K562 (cell line): ENCODE measurements around the gene GULP1. TPM values are rescaled to one million over a fixed set of nuclear protein-coding genes. Genes with fewer than 3 reads are reported as not detected.
A peak's percentile ranks its signal among the peaks of the same experiment; 100 is the strongest.

Experiments
- ATAC-seq: fragments of 200-7000 bp; cut with Tn5 transposase; 3 replicates; pipeline ENCODE4 v1.9.1; 2020; ENCODE audit warnings: moderate library complexity
- BruUV-seq: library from RNA; stranded (reverse); fragments of 400-500 nt; replicated peaks from 2 replicates; lab custom pipeline; 2021; lab: Mats Ljungman, UMichigan
- CTCF ChIA-PET: fragments of 300-600 bp; formaldehyde crosslinking; extraction: SDS; loops from one replicate; lab custom pipeline; 2021; ENCODE audit warnings: low intra/inter-chr PET ratio; lab: Yijun Ruan, JAX
- POLR2A ChIA-PET: fragments of 300-600, 350-650 bp; sonication (Branson Sonifier 250); formaldehyde crosslinking; extraction: SDS; loops from one replicate; lab custom pipeline; 2021; ENCODE audit warnings: antibody characterized with exemption, inconsistent platforms; lab: Yijun Ruan, JAX
- DNase-seq, 4 experiments: peaks; one replicate each; pipeline versions ENCODE4 v3.0.0 to v3.0.0-alpha.2; 2011 to 2018; ENCODE audit warnings: low spot score in 3 of 4, mixed read lengths in 3 of 4; ENCODE audit errors: extremely low read depth in 1 of 4
- FAIRE-seq: peaks from 2 replicates; lab custom pipeline; 2011; peaks lifted over from hg19 to GRCh38; lab: Jason Lieb, UNC
- H2AFZ ChIP-seq: 2 replicates; pipeline ENCODE4 v1.6.0; 2011; ENCODE audit warnings: low read depth, low read length, control low read depth, inconsistent platforms
- H3K27ac ChIP-seq: fragments of 200-600 bp; 3 replicates; pipeline ENCODE4 v1.8.0; 2011; ENCODE audit warnings: low read depth, mild to moderate bottlenecking, control low read depth, inconsistent platforms, low read length, moderate library complexity, mixed read lengths; ENCODE audit errors: extremely low read depth
- H3K27me3 ChIP-seq, 2 experiments: fragments of 300-600 bp in 1 of 2; 2 replicates in 1 of 2; 3 replicates in 1 of 2; pipeline versions ENCODE4 v1.6.0 to v1.8.0; 2011; ENCODE audit warnings: inconsistent platforms in 2 of 2, low read length in 2 of 2, mild to moderate bottlenecking in 1 of 2, mixed read lengths in 1 of 2, moderate library complexity in 1 of 2; ENCODE audit not compliant: control insufficient read depth in 2 of 2, insufficient read depth in 2 of 2
- H3K36me3 ChIP-seq: fragments of 300-600 bp; 3 replicates; pipeline ENCODE4 v1.8.0; 2011; ENCODE audit warnings: mild to moderate bottlenecking, low read length, inconsistent platforms; ENCODE audit not compliant: control insufficient read depth, insufficient read depth
- H3K4me1 ChIP-seq, 2 experiments: fragments of 200-600 bp in 1 of 2; replicated peaks in 1 of 2; 2 replicates in 1 of 2; 3 replicates in 1 of 2; pipeline versions ENCODE4 v1.5.1 to v1.8.0; 2011; ENCODE audit warnings: inconsistent platforms in 2 of 2, low read length in 2 of 2, mild to moderate bottlenecking in 1 of 2, mixed read lengths in 1 of 2, moderate library complexity in 1 of 2; ENCODE audit not compliant: control insufficient read depth in 2 of 2, insufficient read depth in 2 of 2
- H3K4me2 ChIP-seq: 2 replicates; pipeline ENCODE4 v1.6.1; 2011; ENCODE audit warnings: low read length, control low read depth, inconsistent platforms, mixed read lengths; ENCODE audit not compliant: insufficient read depth
- H3K4me3 ChIP-seq: fragments of 200-600 bp; sonication (generic), shearing (Covaris generic); 2 replicates; pipeline ENCODE4 v1.5.1; 2016; ENCODE audit warnings: control low read depth, inconsistent platforms
- H3K79me2 ChIP-seq: fragments of 200-600 bp; 3 replicates; pipeline ENCODE4 v1.8.0; 2011; ENCODE audit warnings: low read length, inconsistent platforms; ENCODE audit not compliant: control insufficient read depth, insufficient read depth
- H3K9ac ChIP-seq, 2 experiments: 2 replicates each; pipeline versions ENCODE4 v1.6.0 to v1.6.1; 2011; ENCODE audit warnings: low read depth in 2 of 2, low read length in 2 of 2, control low read depth in 1 of 2, inconsistent platforms in 1 of 2, mild to moderate bottlenecking in 1 of 2, mixed read lengths in 1 of 2; ENCODE audit not compliant: insufficient read depth in 1 of 2
- H3K9me1 ChIP-seq: one replicate; pipeline ENCODE4 v1.6.0; 2011; ENCODE audit warnings: inconsistent platforms, mild to moderate bottlenecking, low read length, moderate library complexity; ENCODE audit not compliant: control insufficient read depth, insufficient read depth
- H3K9me3 ChIP-seq: replicated peaks from 2 replicates; pipeline ENCODE4 v1.5.1; 2011; ENCODE audit warnings: low read depth, low read length, inconsistent platforms; ENCODE audit not compliant: control insufficient read depth, insufficient read depth
- H4K20me1 ChIP-seq: replicated peaks from 2 replicates; pipeline ENCODE4 v1.6.1; 2011; ENCODE audit warnings: low read length, inconsistent platforms, mixed read lengths; ENCODE audit not compliant: control insufficient read depth, insufficient read depth
- CEBPB ChIP-seq: fragments of 450-650 bp; IDR thresholded peaks from 2 replicates; pipeline ENCODE4 v1.6.1; 2016; ENCODE audit warnings: missing genetic modification characterization, missing compliant biosample characterization
- CEBPG ChIP-seq, 3 experiments: fragments of 200-800 bp in 1 of 3; sonication (Bioruptor generic) in 1 of 3; sonication (generic) in 1 of 3; formaldehyde crosslinking in 1 of 3; IDR thresholded peaks in 2 of 3; conservative IDR thresholded peaks in 1 of 3; 2 replicates each; pipeline versions ENCODE4 v1.6.1 to v1.8.0; 2016 to 2022; ENCODE audit warnings: missing compliant biosample characterization in 2 of 3, missing genetic modification characterization in 2 of 3, mild to moderate bottlenecking in 1 of 3, missing genetic modification reagents in 1 of 3
- EGR1 ChIP-seq: fragments of 450-650 bp; conservative IDR thresholded peaks from 2 replicates; pipeline ENCODE4 v1.6.1; 2017; ENCODE audit warnings: mild to moderate bottlenecking
- FOXK1 ChIP-seq: sonication (generic); formaldehyde crosslinking; IDR thresholded peaks from 2 replicates; pipeline ENCODE4 v1.8.0; 2022; ENCODE audit warnings: missing genetic modification reagents, mild to moderate bottlenecking, borderline replicate concordance
- HLTF ChIP-seq: fragments of 450-650 bp; IDR thresholded peaks from 2 replicates; pipeline ENCODE4 v1.6.1; 2016
- HMBOX1 ChIP-seq: sonication (generic); IDR thresholded peaks from 2 replicates; pipeline ENCODE4 v1.6.1; 2016
- HNRNPLL ChIP-seq: fragments of 200-400 bp; formaldehyde crosslinking; IDR thresholded peaks from 2 replicates; pipeline ENCODE4 v1.6.1; 2017; ENCODE audit warnings: low read length, low read depth, mild to moderate bottlenecking; ENCODE audit not compliant: poor library complexity, severe bottlenecking
- MEF2A ChIP-seq: IDR thresholded peaks from 2 replicates; pipeline ENCODE4 v1.6.1; 2011; ENCODE audit warnings: low read depth, mild to moderate bottlenecking, low read length, moderate library complexity; ENCODE audit not compliant: control insufficient read depth
- NFYB ChIP-seq: IDR thresholded peaks from 2 replicates; pipeline ENCODE4 v1.6.1; 2011; ENCODE audit warnings: mild to moderate bottlenecking, moderate library complexity; ENCODE audit not compliant: insufficient read length; ENCODE audit errors: extremely low read depth
- SIRT6 ChIP-seq: IDR thresholded peaks from one replicate; pipeline ENCODE4 v1.6.1; 2012; ENCODE audit warnings: low read depth, mild to moderate bottlenecking, control low read depth, inconsistent platforms, low read length, moderate library complexity
- ZBTB1 ChIP-seq: sonication (generic); formaldehyde crosslinking; IDR thresholded peaks from 2 replicates; pipeline ENCODE4 v1.8.1; 2023; ENCODE audit warnings: missing genetic modification reagents, low read depth, mild to moderate bottlenecking, borderline replicate concordance
- ZNF274 ChIP-seq: IDR thresholded peaks from 2 replicates; pipeline ENCODE4 v1.6.1; 2011; ENCODE audit warnings: low read depth, mild to moderate bottlenecking, low read length, moderate library complexity, borderline replicate concordance
- ZNF282 ChIP-seq: sonication (generic); formaldehyde crosslinking; IDR thresholded peaks from 2 replicates; pipeline ENCODE4 v1.8.1; 2023; ENCODE audit warnings: missing genetic modification reagents
- WGBS: fragments of 100-300 bp; shearing (Covaris generic); methylation state at CpG from one replicate; pipeline ENCODE4 v1.1.6; 2016; ENCODE audit warnings: low coverage, mixed read lengths; ENCODE audit not compliant: insufficient coverage; ENCODE audit errors: missing lambda C conversion rate; 5-methylcytosine and 5-hydroxymethylcytosine counted together
- in situ Hi-C: fragments of 300-500 bp; cut with MboI; formaldehyde crosslinking; loops from 4 replicates; pipeline ENCODE4 v1.15.0; 2018; ENCODE audit warnings: inconsistent platforms, mixed read lengths
- intact Hi-C: fragments of 100-400 bp; cut with micrococcal nuclease; formaldehyde crosslinking; loops from 2 replicates; pipeline ENCODE4 v1.14.2; 2022
- polyA plus RNA-seq, 8 experiments: library from polyadenylated mRNA; depleted of rRNA in 4 of 8; stranded (reverse) in 5 of 8; unstranded in 3 of 8; fragments of >200 nt; fragmentation: Nextera tagmentation in 2 of 8; fragmentation: Illumina TruSeq in 1 of 8; extraction: Ambion mirVana in 2 of 8; extraction: Trizol in 1 of 8; gene quantifications; 2 replicates each; pipeline versions ENCODE4 v1.2.1 to v1.2.3, GENCODE V29; 2011 to 2014; ENCODE audit warnings: inconsistent platforms in 1 of 8, missing spikeins in 1 of 8
- total RNA-seq, 7 experiments: library from RNA; depleted of rRNA in 6 of 7; stranded (reverse); fragments of >200 nt in 6 of 7; fragmentation: Illumina TruSeq in 2 of 7; extraction: Trizol in 2 of 7; gene quantifications; 2 replicates each; pipeline versions ENCODE4 v1.2.1 to v1.2.3, GENCODE V29; 2011 to 2021; ENCODE audit warnings: low replicate concordance in 1 of 7
- TF ChIP-seq, protein P1 (sequence below): fragments of 450-650 bp; formaldehyde crosslinking; IDR thresholded peaks from 2 replicates; pipeline ENCODE4 v1.4.0; 2022; ENCODE audit warnings: mild to moderate bottlenecking, moderate library complexity

The GULP1 gene
- total and polyA plus RNA-seq, 9 of the 15 experiments (the other 6 are each of a cell fraction or from before 2014, with no cell fraction given), result 8.5 to 25.3 (median 19.5) TPM

DNA sequence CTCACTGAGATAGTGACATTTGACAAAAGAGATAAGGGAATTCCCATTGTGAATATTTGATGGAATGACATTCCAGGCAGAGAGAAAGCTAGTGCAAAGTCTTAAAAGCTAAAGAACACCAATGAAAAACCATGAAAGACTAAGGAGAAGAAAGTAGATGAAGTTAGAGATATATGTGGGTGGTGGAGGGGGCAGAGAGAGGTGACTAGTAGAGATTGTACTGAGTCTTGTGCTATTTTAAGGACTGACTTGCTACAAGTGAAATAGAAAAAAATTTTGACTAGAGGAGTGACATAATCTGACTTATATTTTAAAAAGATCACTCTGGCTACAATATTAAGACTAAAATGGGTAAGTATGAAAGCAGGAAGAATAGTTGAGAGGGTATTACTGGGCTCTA, 35.3 kb upstream of the GULP1 start:
- DNase-seq (peak in 1 of 4 experiments; percentile 26), FAIRE-seq (no peak), ATAC-seq (peak; percentile 86)
- peaks cover 3% of the 10 kb centered on the region; the same call in 1 of the 3 replicates for H3K36me3 ChIP-seq
- H3K9ac ChIP-seq, result no peak overlapping the region
- H3K27me3 ChIP-seq, result no peaks in the 10 kb centered on the region
- no peaks in the 10 kb centered on the region for H4K20me1 ChIP-seq
- no peaks in the 10 kb centered on the region for H3K9me3 ChIP-seq
- no peak overlapping the region for H2AFZ ChIP-seq
- ChIA-PET CTCF (no interaction called here), POLR2A (no interaction called here)
- peaks cover 0 to 4% of the 10 kb centered on the region in 2 experiments; a peak in 1 of 5 replicates for H3K4me1 ChIP-seq
- H3K27ac ChIP-seq, result peak overlapping the region; percentile 46; the same call in 1 of the 3 replicates
- TF ChIP-seq HMBOX1 (peak; percentile 59; the same call in 1 of the 2 replicates), ZNF274 (no peak), ZBTB1 (CRISPR knock-in tag) (no peak), EGR1 (peak; percentile 59; the same call in 1 of the 2 replicates)
- no TSS peak for BruUV-seq
- no peak overlapping the region for H3K4me2 ChIP-seq
- intact Hi-C loops, result no loop called here
- peaks cover 39% of the 10 kb centered on the region for H3K79me2 ChIP-seq
- no peak overlapping the region for H3K4me3 ChIP-seq
- in situ Hi-C loops, result no loop called here
- H3K9me1 ChIP-seq, result no peaks in the 10 kb centered on the region

DNA sequence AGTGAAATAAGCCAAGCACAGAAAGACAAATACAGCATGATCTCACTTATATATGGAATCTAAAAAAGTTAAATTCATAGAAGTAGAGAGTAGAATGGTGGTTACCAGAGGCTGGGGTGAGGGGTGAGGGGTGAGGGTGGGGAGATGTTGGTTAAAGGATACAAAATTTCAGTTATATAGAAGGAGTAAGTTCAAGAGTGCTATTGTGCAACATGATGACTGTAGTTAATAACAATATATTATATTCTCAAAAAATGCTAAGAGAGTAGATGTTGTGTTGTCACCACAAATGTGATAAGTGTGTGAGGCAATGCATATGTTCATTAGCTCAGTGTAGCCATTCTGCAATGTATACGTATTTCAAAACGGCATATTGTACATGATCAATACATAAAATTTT, 26.4 kb upstream of the GULP1 start:
- POLR2A ChIA-PET, result interaction anchor here (0.7 kb wide), 1 partner anchor 13 kb away, joined by 4 read pairs; no protein-coding TSS in a partner anchor

More for the DNA sequence above, 26.4 kb upstream of the GULP1 start:
- Histone ChIP-seq H3K79me2 (peaks cover 46% of the 10 kb centered on the region), H3K27me3 (no peaks in the 10 kb centered on the region), H3K36me3 (peaks cover 27% of the 10 kb centered on the region; the same call in 2 of the 3 replicates), H3K9ac (no peak overlapping the region), H2AFZ (no peak overlapping the region), H3K4me3 (no peak overlapping the region), H3K4me1 (no peaks in the 10 kb centered on the region), H3K9me3 (no peaks in the 10 kb centered on the region), H3K4me2 (no peak overlapping the region), H3K27ac (no peak overlapping the region), H3K9me1 (no peaks in the 10 kb centered on the region), H4K20me1 (no peaks in the 10 kb centered on the region)
- intact Hi-C loops, result no loop called here
- CTCF ChIA-PET, result no interaction called here
- TF ChIP-seq HNRNPLL, result no peak
- TF ChIP-seq HLTF, result no peak
- TF ChIP-seq CEBPG (CRISPR knock-in tag; IDR thresholded peaks at IDR 0.05), result no peak
- TF ChIP-seq CEBPG (tag; conservative IDR thresholded peaks at IDR 0.05 in 1 of 2, IDR thresholded peaks at IDR 0.05 in 1 of 2), result peak in 1 of 2 experiments; percentile 21; a peak in 1 of 4 replicates
- no peak for TF ChIP-seq SIRT6
- no peak for TF ChIP-seq FOXK1 (CRISPR knock-in tag)
- no peak for TF ChIP-seq MEF2A
- 0 out of 2 replicates have a peak, but pooled peaks have one; percentile 10 for TF ChIP-seq CEBPB (tag)
- TF ChIP-seq, protein P1, sequence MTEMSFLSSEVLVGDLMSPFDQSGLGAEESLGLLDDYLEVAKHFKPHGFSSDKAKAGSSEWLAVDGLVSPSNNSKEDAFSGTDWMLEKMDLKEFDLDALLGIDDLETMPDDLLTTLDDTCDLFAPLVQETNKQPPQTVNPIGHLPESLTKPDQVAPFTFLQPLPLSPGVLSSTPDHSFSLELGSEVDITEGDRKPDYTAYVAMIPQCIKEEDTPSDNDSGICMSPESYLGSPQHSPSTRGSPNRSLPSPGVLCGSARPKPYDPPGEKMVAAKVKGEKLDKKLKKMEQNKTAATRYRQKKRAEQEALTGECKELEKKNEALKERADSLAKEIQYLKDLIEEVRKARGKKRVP, result no peak
- TF ChIP-seq ZNF282, result no peak
- no peak for TF ChIP-seq NFYB
- no peak for ATAC-seq
- no peak for FAIRE-seq
- no TSS peak for BruUV-seq
- DNase-seq, result no peak
- 100% methylated on average over 2 of the region's 2 CpGs for WGBS
- in situ Hi-C loops, result no loop called here
